Measurements from ENCODE around the gene SIPA1L3.
"Not testable (repeated sequence)": the region's sequence is repeated elsewhere in the genome, so short reads cannot be mapped to it uniquely, and the experiment has no call there.

SIPA1L3 gene

DNA sequence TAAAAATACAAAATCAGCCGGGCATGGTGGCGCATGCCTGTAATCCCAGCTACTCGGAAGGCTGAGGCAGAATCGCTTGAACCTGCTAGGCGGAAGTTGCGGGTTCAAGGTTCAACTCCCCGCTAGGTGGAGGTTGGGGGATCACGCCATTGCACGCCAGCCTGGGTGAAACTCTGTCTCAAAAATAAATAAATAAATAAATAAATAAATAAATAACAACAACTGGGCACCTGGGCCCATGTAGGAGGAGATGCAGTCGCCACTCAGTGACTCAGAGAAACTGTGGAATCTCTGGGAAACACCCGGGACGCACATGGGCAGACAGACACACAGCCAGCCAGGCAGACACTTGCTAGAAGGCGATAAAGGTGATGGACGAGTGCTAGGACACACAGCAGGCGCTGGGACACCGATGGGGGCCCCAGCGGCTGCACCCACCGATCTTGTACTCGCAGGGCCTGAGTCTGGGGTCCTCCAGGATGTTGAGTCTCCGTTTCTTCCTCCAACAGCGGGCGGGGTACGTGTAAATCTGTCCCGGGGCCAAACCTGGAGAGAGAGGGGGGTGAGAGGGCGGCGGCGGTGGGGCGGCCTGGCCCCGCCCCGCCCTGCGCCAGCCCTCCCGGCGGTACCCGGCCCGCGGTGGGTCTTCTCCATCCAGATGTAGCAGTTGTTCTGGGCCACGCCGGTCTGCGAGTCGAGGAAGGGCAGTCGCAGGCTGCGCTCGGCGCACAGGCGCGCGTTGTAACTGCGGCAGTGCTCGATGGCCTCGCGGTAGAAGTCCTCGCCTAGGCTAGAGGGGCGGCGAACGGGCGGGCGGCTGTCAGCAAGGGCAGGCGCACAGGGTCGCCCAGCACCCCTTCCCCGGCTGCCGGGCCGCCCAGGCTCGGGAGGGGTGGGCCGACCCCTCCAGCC is 315.2 kb downstream of the SIPA1L3 start:
- in situ Hi-C loops (cut with HindIII; ENCODE audit: low sequenced_read_pairs), result no loop called here

DNA sequence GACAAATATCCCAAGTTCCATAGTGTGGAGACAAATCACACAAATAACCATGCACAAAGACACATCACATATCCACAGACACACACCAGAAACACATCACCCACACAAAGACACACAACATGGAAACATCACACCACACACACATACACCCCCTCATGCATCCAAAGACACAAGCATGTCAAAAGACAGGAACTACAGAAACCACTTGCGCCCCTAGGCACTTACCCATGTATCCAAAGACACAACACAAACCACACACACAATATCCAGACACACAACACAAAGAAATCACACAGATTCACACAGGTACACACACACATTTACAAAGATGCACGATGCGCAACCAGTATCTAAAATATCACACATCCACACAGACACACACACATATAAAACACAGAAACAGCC is 316.1 kb downstream of the SIPA1L3 start:
- in situ Hi-C loops (cut with HindIII; ENCODE audit: low sequenced_read_pairs), result no loop called here

DNA sequence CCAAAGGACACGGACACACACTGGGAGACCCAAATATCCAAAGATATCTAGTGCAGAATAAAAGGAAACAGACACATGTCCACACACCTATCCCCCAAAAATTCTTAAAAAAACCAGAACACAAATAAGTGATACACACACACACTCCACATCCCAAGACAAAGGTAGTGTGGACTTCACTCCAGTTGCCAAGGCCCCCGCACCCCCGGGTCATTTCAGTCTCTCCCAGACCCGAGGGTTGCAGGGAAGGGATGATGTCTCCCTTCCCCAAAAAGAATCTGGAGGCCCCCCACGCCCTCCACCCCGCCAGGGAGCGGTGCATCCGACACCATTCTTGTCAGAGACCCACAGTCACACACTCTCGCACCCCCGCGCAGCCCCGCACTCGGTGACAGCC is 316.6 kb downstream of the SIPA1L3 start:
- in situ Hi-C loops (cut with HindIII; ENCODE audit: low sequenced_read_pairs), result no loop called here

DNA sequence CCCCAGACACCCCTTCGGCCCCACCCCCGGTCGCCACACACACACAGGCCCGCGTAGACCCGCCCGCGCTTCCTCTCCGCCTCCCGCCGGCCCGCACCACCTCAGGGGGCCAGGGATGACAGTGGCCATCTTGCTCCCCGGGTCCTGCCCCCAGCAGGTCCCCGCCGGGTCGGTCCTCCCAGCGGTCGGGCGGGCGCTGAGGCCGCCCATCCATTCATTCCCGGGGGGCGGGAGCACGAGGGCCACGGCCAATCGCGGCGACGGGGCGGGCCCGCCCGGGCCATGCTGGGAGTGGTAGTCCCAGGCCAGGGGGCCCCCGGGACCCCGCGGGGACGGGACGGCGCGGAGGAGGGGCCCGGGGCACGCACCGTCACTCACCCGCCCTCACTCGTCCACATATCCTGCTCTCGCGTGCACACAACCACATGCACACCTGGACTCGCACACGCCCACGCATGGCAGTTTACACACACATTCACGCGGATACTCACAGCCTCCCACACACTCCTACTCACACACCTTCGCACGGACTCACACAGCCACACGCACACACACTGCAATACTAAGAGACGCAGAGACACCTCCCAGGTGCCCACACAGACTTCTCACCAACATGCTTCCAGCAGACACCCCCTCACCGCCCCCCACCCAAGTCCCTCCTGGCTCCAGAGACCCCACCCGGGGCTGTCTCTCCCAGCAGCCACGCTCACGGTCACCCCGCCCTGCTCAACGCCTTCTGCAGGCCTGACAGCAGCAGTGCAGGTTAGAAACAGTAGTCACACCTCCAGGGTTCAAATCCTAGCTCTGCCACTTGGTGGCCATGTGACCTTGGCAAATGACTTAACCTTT is 317.2 kb downstream of the SIPA1L3 start, which contains the start of gene DPF1:
Gene DPF1 (minus strand): TSS at position 209 of the 849 bp plus-strand sequence. CDS start 80 bp downstream, at position 129.
- in situ Hi-C loops (cut with HindIII; ENCODE audit: low sequenced_read_pairs), result no loop called here

DNA sequence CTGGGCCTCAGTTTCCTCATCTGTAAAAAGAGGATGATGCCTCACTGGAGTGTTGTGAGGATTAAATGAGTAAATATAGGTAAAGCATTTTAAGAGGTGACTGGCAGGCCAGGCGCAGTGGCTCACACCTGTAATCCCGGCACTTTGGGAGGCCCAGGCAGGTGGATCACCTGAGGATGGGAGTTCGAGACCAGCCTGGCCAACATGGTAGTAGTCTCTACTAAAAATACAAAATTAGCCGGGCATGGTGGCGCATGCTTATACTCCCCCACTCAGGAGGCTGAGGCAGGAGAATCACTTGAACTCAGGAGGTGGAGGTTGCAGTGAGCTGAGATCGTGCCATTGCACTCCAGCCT is 317.8 kb downstream of the SIPA1L3 start:
- in situ Hi-C loops (cut with HindIII; ENCODE audit: low sequenced_read_pairs), result not testable (repeated sequence)

DNA sequence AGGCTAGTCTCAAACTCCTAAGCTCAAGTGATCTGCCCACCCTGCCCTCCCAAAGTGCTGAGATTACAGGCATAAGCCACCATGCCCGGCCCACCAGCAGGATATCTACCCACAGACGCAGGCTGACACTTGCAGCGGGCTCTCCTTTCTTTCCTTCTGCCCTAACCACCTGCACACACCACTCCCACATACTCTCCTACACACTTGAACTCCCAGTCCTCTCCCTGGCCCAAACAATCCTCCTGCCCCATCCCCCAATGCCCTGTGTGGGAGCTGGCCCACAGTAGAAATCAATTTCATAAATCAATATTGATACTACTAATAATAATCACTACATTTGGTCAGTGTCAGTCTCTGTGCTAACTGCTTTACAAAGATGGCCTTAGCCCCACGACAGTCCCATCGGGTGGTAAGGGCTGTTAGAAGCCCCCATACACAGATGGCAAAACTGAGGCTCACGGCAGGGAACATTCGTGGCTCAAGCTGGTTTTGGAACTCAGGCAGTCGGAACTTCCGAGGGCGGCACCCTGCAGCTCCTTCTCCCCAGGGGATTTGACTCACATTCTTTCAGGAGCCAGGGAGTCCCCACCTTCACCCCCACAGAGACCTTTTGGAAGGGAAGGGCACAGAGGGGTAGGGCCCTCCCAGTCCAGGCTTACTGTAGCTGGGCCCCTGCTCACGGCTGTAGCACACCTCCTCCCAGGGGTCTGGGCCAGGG is 320.4 kb downstream of the SIPA1L3 start:
- in situ Hi-C loops (cut with HindIII; ENCODE audit: low sequenced_read_pairs), result no loop called here

DNA sequence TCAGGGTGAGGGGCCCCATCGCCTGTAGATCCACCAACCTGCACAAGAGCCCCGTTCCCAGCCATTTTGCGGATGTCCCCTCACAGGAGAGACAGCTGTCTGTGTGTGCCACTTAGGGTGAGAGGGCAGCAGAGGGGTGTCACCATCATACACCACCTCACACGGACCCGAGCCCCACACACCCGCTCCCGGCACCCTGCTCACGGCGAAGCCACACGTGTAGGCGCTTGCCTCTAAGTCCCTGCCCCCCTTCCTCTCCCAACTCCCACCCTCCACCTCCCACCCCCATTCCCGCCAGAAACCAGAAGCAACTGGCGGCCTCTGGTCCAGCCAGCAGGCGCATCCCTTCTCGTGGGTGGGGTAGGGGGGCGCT is 321.0 kb downstream of the SIPA1L3 start:
- in situ Hi-C loops (cut with HindIII; ENCODE audit: low sequenced_read_pairs), result no loop called here

DNA sequence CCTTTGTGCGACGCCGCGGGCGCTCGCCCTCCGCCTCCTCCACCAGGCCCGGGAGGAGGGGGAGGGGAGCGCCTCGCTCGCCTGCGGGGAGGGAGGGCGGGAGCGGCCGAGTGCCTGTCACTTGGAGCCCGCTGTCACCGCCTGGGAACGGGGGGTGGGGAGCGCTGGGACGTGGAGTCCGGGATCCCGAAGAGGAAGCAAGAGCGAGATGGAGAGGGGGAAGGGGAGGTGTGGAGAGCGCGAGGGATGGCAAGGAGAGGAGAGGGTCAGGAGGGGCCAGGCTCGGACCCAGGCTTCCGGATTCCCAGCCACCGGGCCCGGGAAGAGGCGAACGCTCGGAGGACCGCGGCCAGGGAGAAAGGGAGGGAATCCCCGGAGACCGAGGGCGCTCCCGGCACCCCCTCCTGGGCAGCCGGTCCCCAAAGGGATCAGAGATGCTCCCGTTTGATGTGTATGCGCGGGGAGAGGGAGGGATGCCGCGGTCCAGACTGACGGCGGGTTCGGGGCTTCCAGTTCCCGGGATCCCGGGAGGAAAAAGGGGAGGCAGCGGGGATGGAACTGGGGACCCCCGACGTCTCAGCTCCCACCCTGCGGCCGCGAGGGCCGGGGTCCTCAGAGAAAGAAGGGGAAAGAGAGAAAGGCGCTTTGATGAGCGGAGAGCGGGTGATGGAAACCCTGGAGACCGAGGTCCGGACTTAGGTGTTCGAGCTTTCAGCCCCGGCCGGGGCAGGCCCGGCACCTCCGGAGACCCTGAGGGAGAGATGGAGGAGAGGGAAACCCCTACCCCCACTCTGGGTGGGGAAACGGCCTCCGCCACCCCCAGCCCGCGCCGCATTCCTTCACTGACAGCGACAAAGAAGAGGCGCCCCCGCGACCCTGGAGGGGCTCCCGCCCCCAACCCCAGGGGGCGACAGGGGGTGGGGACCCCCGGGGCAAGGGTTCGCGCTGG is 321.8 kb downstream of the SIPA1L3 start:
- in situ Hi-C loops (cut with HindIII; ENCODE audit: low sequenced_read_pairs), result no loop called here

DNA sequence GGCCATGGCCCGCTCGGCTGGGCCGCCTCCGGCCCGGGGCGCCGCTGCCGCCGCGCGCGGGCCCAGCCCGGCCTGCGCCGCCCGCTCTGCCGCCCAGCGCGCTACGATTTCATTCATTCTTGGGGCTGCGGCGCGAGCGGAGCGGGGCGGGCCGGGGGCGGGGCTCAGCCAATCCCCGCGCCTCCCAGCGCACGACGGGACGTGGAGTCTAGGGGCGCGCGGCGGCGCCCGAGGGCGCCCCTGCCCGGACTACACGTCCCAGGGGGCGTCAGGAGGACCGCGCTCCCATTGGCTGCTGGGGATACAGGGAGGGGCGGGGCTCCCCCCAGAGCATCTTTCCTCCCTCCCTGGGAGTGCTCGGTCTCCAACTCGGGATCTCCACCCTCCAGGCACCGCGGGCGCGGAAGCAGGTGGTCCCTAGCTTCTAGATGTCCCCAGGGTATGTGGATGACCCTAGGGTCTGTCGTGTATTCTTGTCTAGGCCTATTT is 322.6 kb downstream of the SIPA1L3 start:
- in situ Hi-C loops (cut with HindIII; ENCODE audit: low sequenced_read_pairs), result no loop called here

DNA sequence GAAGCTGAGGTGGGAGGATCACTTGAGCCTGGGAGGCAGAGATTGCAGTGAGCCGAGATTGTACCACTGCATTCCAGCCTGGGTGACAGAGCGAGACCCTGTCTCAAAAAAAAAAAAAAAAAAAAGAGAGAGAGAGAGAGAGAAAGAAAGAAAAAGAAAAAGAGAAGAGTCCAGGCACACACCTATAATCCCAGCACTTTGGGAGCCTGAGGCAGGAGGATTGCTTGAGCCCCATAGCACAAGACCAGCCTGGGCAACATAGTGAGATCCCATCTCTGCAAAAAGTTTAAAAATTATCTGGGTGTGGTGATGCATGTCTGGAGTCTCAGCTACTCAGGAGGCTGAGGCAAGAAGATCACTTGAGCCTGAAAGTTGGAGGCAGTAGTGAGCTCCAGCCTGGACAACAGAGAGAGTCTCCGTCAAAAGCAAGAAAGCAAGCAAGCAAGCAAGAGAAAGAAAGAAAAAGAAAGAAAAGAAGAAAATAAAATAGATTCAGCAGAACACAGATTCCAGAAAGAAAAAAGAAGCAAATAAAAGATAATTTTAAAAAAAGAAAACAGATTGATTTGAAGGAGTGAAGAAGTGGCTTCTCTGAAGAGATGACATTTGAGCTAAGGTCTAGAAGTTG is 323.6 kb downstream of the SIPA1L3 start:
- in situ Hi-C loops (cut with HindIII; ENCODE audit: low sequenced_read_pairs), result not testable (repeated sequence)

DNA sequence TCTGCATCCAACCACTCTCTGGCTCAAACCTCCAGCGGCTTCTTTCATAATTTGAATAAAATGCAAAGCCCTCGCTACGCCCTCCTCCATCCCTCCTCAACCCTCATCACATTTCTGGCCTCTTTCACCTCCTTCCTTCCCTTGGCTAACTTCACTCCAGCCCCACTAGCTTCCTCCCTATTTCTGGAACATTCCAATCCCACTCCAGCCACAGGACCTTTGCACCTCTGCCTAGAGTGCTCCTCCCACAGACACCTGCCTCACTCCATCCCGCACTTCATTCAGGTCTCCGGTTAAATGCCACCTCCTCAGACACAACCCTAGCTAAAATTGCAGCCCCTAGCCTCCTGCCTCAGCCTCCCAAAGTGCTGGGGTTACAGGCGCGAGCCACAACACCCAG is 324.9 kb downstream of the SIPA1L3 start:
- in situ Hi-C loops (cut with HindIII; ENCODE audit: low sequenced_read_pairs), result no loop called here

DNA sequence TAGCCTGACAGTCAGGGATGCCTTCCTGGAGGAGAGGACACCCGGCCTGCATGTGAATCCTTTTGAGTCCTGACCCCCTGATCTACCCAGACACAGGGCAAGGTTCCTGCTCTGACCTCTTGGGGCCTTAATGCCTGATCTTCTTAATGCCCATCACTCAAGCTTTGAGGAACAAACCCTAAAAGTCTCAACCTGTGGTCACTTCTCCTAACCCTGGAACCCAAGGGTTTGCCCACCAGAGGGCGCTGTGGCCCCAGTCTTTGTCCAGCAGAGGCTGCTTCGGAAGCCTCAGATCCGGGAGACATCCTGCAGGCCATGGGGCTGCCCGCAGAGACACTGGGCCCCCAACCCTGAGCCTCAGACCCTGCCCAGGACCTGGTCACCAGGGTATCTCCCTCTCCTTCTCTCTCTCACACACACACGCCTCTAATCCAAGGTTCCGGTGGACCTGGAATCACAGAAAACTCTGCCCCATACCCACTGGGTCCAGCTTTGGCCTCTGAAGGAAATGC is 326.8 kb downstream of the SIPA1L3 start:
- in situ Hi-C loops (cut with HindIII; ENCODE audit: low sequenced_read_pairs), result no loop called here

DNA sequence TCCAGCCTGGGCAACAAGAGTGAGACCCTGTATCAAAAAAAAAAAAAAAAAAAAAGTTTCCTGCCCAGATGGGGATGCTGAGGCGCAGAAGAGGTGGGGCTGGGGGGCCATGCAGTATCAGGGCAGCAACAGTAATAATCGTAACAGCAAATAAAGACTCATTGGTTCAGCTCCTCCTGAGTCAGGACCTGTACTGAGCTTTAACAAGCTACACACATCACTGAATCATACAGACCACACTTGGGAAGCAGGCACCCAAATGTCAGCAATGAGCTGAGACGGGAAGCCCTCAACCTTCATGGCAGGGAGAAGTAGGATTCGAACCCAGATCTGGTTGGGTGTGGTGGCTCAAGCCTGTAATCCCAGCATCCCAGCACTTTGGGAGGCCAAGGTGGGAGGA is 327.6 kb downstream of the SIPA1L3 start:
- in situ Hi-C loops (cut with HindIII; ENCODE audit: low sequenced_read_pairs), result no loop called here

DNA sequence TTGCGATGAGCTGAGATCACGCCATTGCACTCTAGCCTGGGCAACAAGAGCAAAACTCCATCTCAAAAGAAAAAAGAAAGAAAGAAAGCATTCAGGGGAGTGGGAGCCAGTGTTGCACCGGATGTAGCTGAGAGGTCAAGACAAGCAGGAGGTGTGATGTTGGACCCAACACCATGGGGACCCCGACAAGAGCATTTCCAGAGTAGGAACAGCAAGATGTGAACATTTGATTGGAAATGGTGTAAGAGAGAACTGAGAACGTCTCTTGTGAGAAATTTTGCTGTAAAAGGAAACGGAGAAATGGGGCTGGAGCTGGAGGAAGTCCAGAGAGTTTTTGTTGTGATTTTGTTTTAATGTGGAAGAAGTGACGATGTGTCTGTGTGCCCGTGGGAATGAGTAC is 332.8 kb downstream of the SIPA1L3 start:
- in situ Hi-C loops (cut with HindIII; ENCODE audit: low sequenced_read_pairs), result no loop called here

DNA sequence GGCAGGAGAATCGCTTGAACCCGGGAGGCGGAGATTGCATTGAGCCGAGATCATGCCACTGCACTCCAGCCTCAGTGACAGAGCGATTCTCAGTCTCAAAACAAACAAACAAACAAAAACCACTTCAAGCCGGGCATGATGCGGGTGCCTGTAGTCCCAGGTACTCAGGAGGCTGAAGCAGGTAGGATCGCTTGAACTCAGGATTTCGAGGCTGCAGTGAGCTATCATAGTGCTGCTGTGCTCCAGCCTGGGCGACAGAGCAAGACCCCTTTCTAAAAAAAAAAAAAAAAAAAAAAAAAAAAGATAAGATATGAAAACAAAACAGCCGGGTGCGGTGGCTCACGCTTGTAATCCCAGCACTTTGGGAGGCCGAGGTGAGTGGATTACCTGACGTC is 336.3 kb downstream of the SIPA1L3 start:
- in situ Hi-C loops (cut with HindIII; ENCODE audit: low sequenced_read_pairs), result no loop called here

DNA sequence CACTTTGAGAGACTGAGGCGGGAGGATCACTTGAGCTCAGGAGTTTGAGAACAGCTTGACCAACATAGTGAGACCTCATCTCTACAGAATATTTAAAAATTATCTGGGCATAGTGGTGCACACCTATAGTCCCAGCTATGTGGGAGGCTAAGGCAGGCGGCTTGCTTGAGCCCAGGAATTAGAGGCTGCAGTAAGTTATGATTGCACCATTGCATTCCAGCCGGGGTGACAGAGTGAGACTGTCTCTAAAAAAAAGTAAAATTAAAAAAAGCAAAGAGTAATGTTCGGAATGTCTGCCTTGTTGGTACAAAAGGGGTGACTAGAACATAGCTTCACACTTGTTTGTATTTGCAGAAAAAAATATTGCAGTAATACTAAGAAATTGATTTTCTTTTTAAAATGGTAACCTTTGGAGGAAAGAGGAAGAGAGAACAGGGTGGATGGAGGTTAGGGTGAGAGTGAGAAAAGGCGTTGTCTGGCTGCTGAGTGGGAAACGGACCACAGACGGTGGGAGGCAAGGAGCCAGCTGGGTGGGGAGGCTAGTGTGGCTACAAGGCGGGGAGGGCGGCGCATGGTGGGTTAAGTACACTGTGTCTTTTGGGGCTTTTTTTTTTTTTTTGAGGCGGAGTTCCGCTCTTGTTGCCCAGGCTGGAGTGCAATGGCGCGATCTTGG is 339.0 kb downstream of the SIPA1L3 start:
- in situ Hi-C loops (cut with HindIII; ENCODE audit: low sequenced_read_pairs), result no loop called here

DNA sequence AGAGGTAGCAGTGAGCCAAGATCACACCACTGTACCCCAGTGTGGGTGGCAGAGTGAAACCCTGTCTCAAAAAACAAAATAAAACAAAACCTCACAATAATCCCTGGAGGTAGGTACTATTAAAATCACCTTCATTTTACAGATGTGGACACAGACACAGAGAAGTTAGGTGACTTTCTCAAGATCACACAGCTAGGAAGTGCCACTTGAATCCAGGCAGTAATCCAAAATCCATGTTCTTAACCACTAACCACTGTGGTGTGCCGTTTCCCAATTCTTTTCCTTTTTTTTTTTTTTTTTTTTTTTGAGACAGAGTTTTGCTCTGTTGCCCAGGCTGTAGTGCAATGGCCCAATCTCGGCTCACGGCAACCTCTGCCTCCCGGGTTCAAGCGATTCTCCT is 340.1 kb downstream of the SIPA1L3 start:
- in situ Hi-C loops (cut with HindIII; ENCODE audit: low sequenced_read_pairs), result no loop called here

DNA sequence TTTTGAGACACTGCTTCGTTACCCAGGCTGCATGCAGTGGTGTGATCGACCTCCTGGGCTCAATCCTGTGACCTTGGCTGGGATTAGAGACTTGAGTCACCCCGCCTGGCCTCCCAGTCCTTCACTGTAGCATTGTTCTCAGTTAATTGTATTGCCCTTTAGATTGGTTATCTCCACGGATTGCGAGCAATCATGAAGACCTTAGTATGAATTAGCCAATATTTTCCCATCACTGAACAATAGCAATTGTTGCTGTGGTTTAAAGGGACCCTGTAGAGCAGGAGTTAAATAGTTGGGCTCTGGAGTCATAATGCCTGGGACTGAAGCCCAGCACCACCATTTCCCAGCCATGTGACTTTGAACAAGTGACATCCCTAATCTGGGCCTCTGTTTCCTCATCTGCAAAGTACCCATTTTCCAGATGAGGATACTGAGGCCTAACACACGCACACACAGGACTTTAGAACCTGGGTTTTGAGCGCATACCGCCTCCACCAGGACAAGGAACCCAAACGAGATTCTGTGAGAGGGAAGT is 340.8 kb downstream of the SIPA1L3 start:
- in situ Hi-C loops (cut with HindIII; ENCODE audit: low sequenced_read_pairs), result no loop called here

DNA sequence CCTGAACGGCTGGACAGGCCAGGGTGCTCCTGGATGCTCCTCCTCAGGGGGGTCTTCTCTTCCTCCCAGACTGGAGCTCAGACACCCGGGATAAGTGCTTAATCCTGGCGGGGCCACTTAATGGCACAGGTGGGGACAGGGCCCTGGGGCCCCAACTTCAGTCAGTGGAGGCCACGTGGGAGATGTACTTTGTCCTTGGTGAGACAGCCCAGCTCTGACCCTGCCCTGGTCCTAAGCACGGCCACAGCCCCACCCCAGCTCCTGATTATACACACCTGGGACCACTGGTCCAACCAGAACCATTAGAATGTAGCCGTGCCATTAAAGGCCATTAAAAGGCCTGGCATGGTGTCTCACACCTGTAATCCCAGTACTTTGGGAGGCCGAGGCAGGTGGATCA is 341.4 kb downstream of the SIPA1L3 start:
- in situ Hi-C loops (cut with HindIII; ENCODE audit: low sequenced_read_pairs), result no loop called here

All from DLD1 (cell line).